A549 (cell line): ENCODE data around the gene TEX29. TPM values are rescaled to one million over a fixed set of nuclear protein-coding genes. Genes with fewer than 3 reads are reported as not detected.

ENCODE experiments used
- ATAC-seq, 2 experiments: fragments of 200-7000 bp in 1 of 2; fragments of >200 bp in 1 of 2; cut with Nextera tagmentation in 1 of 2; cut with Tn5 transposase in 1 of 2; 3 replicates each; pipeline versions ENCODE4 v1.8.0 to v1.9.1; 2018 to 2020; ENCODE audit warnings: mild to moderate bottlenecking in 1 of 2, moderate library complexity in 1 of 2
- CTCF ChIA-PET: fragments of 300-600 bp; sonication (Branson Sonifier 250); formaldehyde crosslinking; extraction: SDS; loops from one replicate; lab custom pipeline; 2021; ENCODE audit warnings: antibody characterized with exemption, inconsistent platforms; lab: Yijun Ruan, JAX
- POLR2A ChIA-PET: fragments of 350-600 bp; formaldehyde crosslinking; extraction: SDS; loops from one replicate; lab custom pipeline; 2021; ENCODE audit warnings: antibody characterized with exemption, inconsistent platforms; lab: Yijun Ruan, JAX
- DNase-seq, 2 experiments: peaks; one replicate each; pipeline versions ENCODE4 v3.0.0 to v3.0.0-alpha.2; 2011 to 2016; ENCODE audit warnings: low read depth in 1 of 2, low spot score in 1 of 2
- FAIRE-seq: peaks from 2 replicates; lab custom pipeline; 2011; peaks lifted over from hg19 to GRCh38; lab: Jason Lieb, UNC
- H3K27ac ChIP-seq, 2 experiments: fragments of >200 bp; sonication (Bioruptor Twin); formaldehyde crosslinking; 3 replicates each; pipeline ENCODE4 v1.5.1; 2016 to 2017
- H3K4me1 ChIP-seq: fragments of >200 bp; sonication (Bioruptor Twin); formaldehyde crosslinking; 3 replicates; pipeline ENCODE4 v1.6.1; 2016
- H3K4me2 ChIP-seq: fragments of >200 bp; sonication (Bioruptor Twin); formaldehyde crosslinking; 3 replicates; pipeline ENCODE4 v1.6.1; 2016
- H3K4me3 ChIP-seq: fragments of >200 bp; sonication (Bioruptor Twin); formaldehyde crosslinking; 3 replicates; pipeline ENCODE4 v1.5.1; 2016
- H3K9me3 ChIP-seq: fragments of >200 bp; sonication (Bioruptor Twin); formaldehyde crosslinking; 3 replicates; pipeline ENCODE4 v1.6.1; 2016
- ATOH8 ChIP-seq: fragments of 250-450 bp; sonication (Bioruptor Pico); IDR thresholded peaks from 2 replicates; pipeline ENCODE4 v1.5.0; 2020; ENCODE audit warnings: low read depth, mild to moderate bottlenecking, moderate library complexity
- CBX8 ChIP-seq: fragments of 200-600 bp; sonication (generic); IDR thresholded peaks from 2 replicates; pipeline ENCODE4 v1.6.1; 2016
- CEBPB ChIP-seq, 2 experiments: fragments of >200 bp in 1 of 2; sonication (Bioruptor Twin) in 1 of 2; formaldehyde crosslinking in 1 of 2; IDR thresholded peaks; 2 replicates each; pipeline ENCODE4 v1.6.1; 2012 to 2016
- CHD2 ChIP-seq: fragments of 150-350 bp; IDR thresholded peaks from 2 replicates; pipeline ENCODE4 v1.6.1; 2014; ENCODE audit warnings: low read length; ENCODE audit not compliant: partially characterized antibody
- CHD4 ChIP-seq: fragments of 200-600 bp; sonication (generic); IDR thresholded peaks from 2 replicates; pipeline ENCODE4 v1.6.1; 2016; ENCODE audit warnings: antibody characterized with exemption, mild to moderate bottlenecking, borderline replicate concordance
- CTCF ChIP-seq: fragments of >200 bp; sonication (Bioruptor Twin); formaldehyde crosslinking; IDR thresholded peaks from 3 replicates; pipeline ENCODE4 v1.5.1; 2016
- E2F6 ChIP-seq: IDR thresholded peaks from 2 replicates; pipeline ENCODE4 v1.6.1; 2012; ENCODE audit warnings: low read depth, borderline replicate concordance
- JUN ChIP-seq, 2 experiments: fragments of >200 bp; sonication (Bioruptor Twin); formaldehyde crosslinking; IDR thresholded peaks; 2 replicates in 1 of 2; 3 replicates in 1 of 2; pipeline ENCODE4 v1.6.1; 2016 to 2017
- KDM1A ChIP-seq: fragments of 200-600 bp; sonication (generic); IDR thresholded peaks from 2 replicates; pipeline ENCODE4 v1.6.1; 2016; ENCODE audit warnings: low read depth, mild to moderate bottlenecking
- KDM5A ChIP-seq: fragments of 200-600 bp; sonication (generic); IDR thresholded peaks from 2 replicates; pipeline ENCODE4 v1.6.1; 2016; ENCODE audit warnings: antibody characterized with exemption, mild to moderate bottlenecking
- MAX ChIP-seq: IDR thresholded peaks from 2 replicates; pipeline ENCODE4 v1.6.1; 2012
- NR3C1 ChIP-seq: fragments of >200 bp; sonication (Bioruptor Twin); formaldehyde crosslinking; IDR thresholded peaks from 3 replicates; pipeline ENCODE4 v1.6.1; 2017
- POLR2A ChIP-seq: IDR thresholded peaks from 2 replicates; pipeline ENCODE4 v1.6.1; 2012; ENCODE audit warnings: mild to moderate bottlenecking, low read length
- RARB ChIP-seq: fragments of 250-450 bp; sonication (Bioruptor Pico); IDR thresholded peaks from 2 replicates; pipeline ENCODE4 v1.8.0; 2021; ENCODE audit warnings: mild to moderate bottlenecking, moderate library complexity
- RNF2 ChIP-seq: fragments of 200-600 bp; sonication (generic); IDR thresholded peaks from 2 replicates; pipeline ENCODE4 v1.6.1; 2016; ENCODE audit warnings: low read depth, mild to moderate bottlenecking, antibody characterized with exemption, moderate library complexity, borderline replicate concordance
- TFCP2L1 ChIP-seq: fragments of 250-450 bp; sonication (Bioruptor Pico); IDR thresholded peaks from 2 replicates; pipeline ENCODE4 v1.5.0; 2021; ENCODE audit warnings: mild to moderate bottlenecking
- ZC3H11A ChIP-seq: fragments of 450-650 bp; IDR thresholded peaks from 2 replicates; pipeline ENCODE4 v1.6.1; 2014; ENCODE audit warnings: antibody characterized with exemption, mild to moderate bottlenecking
- ZFP36 ChIP-seq: fragments of 450-650 bp; IDR thresholded peaks from 2 replicates; pipeline ENCODE4 v1.6.1; 2014; ENCODE audit warnings: borderline replicate concordance; ENCODE audit not compliant: partially characterized antibody
- WGBS: methylation state at CpG from one replicate; pipeline ENCODE4 v1.1.6; 2017; ENCODE audit errors: missing lambda C conversion rate; 5-methylcytosine and 5-hydroxymethylcytosine counted together
- polyA plus RNA-seq, 4 experiments: library from polyadenylated mRNA; depleted of rRNA in 3 of 4; stranded (reverse); fragments of >200 nt; fragmentation: RNase III in 1 of 4; extraction: RNeasy Plus Mini Kit Qiagen cat#74134 plus additional on column Dnase treatment in 1 of 4; gene quantifications; 2 replicates in 3 of 4; 3 replicates in 1 of 4; pipeline ENCODE4 v1.2.3, GENCODE V29; 2011 to 2017
- TF ChIP-seq, protein P1 (sequence below): fragments of >200 bp; sonication (Bioruptor Twin); formaldehyde crosslinking; IDR thresholded peaks from 3 replicates; pipeline ENCODE4 v1.6.1; 2016

TEX29 gene
- polyA plus RNA-seq, 2 of the 4 experiments (the other 2 are of a cell fraction): 0.13 to 0.35 TPM

GRCh38 chr13:111322916-111323331 is 2.5 kb downstream of the TEX29 start (continued):
- TF ChIP-seq E2F6: no peak

- DNase-seq (no peak), ATAC-seq (no peak), FAIRE-seq (no peak)
- 32% methylated on average over 7 of the region's 14 CpGs for WGBS
- TF ChIP-seq ZC3H11A (no peak), JUN (IDR thresholded peaks at IDR 0.05) (no peak), CBX8 (no peak), MAX (no peak), POLR2A (no peak), TFCP2L1 (CRISPR knock-in tag) (no peak), CHD4 (no peak), ATOH8 (no peak), ZFP36 (no peak), E2F6 (no peak), CHD2 (no peak), RARB (CRISPR knock-in tag) (no peak), CEBPB (IDR thresholded peaks at IDR 0.05) (no peak)
- POLR2A ChIA-PET: no interaction called here
- Histone ChIP-seq H3K27ac (no peak overlapping the region), H3K4me3 (no peak overlapping the region), H3K4me1 (no peaks in the 10 kb centered on the region), H3K4me2 (no peak overlapping the region), H3K9me3 (no peaks in the 10 kb centered on the region)
- CTCF ChIA-PET: no interaction called here
These were observed 3.1 kb downstream of the TEX29 start for GRCh38 chr13:111323549-111323948.

DNA sequence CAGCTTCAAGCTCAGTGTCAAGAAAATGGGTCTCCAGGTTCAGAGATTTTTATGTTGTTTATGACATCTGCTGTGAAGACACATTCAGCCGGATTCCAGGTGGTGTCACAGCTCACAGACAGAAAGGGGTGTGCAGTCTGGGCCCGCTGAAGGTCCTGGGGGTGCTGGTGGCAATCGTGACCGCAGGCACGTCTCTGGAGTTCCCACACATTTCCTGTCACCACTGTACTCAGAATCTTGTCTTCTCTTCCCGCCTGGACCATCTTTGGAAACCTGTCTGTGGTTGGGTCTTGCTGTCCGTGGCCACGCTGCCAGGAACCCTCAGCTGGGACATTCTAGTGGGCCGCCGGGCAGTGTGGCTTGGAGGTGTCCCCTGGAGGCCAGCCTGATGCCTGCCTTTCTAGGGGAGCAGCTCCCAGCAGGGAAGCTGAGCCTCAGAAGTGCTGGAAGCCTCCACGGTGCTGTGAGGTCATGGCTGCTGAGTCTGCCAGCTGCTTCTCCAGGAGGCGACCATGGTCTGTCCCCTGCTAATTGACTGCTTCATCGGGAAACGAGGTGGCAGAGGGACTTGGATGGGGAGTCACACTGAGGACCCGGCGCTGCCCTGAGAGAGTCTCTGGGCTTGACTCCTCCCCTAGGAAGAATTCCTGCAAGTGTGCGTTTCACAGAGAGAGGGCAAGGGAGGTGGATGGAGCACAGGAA is 3.7 kb downstream of the TEX29 start:
- CTCF ChIA-PET: no interaction called here
- FAIRE-seq: no peak
- Histone ChIP-seq H3K4me1 (no peaks in the 10 kb centered on the region), H3K9me3 (no peaks in the 10 kb centered on the region)
- ATAC-seq: no peak; a peak in 1 of 6 replicates
- TF ChIP-seq KDM5A (no peak), ATOH8 (no peak), NR3C1 (no peak), KDM1A (no peak), CTCF (no peak), CBX8 (no peak)
- TF ChIP-seq, all 56 proteins: peak for 0
- Histone ChIP-seq H3K4me2 (no peak overlapping the region), H3K4me3 (no peak overlapping the region), H3K27ac (no peak overlapping the region)
- POLR2A ChIA-PET: no interaction called here
- 54% methylated on average over 11 of the region's 17 CpGs for WGBS
- no peak for DNase-seq

GRCh38 chr13:111324736-111325135 is 4.3 kb downstream of the TEX29 start:
- no peaks in the 10 kb centered on the region for H3K4me1 ChIP-seq
- POLR2A ChIA-PET: no interaction called here
- CTCF ChIA-PET: no interaction called here
- TF ChIP-seq RNF2: no peak
- TF ChIP-seq, protein P1, sequence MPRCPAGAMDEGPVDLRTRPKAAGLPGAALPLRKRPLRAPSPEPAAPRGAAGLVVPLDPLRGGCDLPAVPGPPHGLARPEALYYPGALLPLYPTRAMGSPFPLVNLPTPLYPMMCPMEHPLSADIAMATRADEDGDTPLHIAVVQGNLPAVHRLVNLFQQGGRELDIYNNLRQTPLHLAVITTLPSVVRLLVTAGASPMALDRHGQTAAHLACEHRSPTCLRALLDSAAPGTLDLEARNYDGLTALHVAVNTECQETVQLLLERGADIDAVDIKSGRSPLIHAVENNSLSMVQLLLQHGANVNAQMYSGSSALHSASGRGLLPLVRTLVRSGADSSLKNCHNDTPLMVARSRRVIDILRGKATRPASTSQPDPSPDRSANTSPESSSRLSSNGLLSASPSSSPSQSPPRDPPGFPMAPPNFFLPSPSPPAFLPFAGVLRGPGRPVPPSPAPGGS: no peak
- WGBS: 54% methylated on average over 14 of the region's 14 CpGs
- DNase-seq (no peak), FAIRE-seq (no peak), ATAC-seq (no peak)
- no peaks in the 10 kb centered on the region for H3K9me3 ChIP-seq
- no peak overlapping the region for H3K27ac ChIP-seq
- no peak overlapping the region for H3K4me3 ChIP-seq
- no peak overlapping the region for H3K4me2 ChIP-seq
